DMS53 treated with DMSO at 0.1 percent for 48 hours (cell line): Measurements from ENCODE around the gene AMN1.

Experiments used
- DNase-seq: peaks from one replicate; lab custom pipeline; 2025; ENCODE audit not compliant: unreplicated experiment; lab: John Stamatoyannopoulos, UW

Gene AMN1

GRCh38 chr12:31631809-31632208 is 97.0 kb downstream of the AMN1 start:
- no peak for DNase-seq

- DNase-seq: no peak
Observed at GRCh38 chr12:31631023-31631724, 97.6 kb downstream of the AMN1 start.

GRCh38 chr12:31629756-31630732 is 98.8 kb downstream of the AMN1 start:
- DNase-seq: no peak

DNA sequence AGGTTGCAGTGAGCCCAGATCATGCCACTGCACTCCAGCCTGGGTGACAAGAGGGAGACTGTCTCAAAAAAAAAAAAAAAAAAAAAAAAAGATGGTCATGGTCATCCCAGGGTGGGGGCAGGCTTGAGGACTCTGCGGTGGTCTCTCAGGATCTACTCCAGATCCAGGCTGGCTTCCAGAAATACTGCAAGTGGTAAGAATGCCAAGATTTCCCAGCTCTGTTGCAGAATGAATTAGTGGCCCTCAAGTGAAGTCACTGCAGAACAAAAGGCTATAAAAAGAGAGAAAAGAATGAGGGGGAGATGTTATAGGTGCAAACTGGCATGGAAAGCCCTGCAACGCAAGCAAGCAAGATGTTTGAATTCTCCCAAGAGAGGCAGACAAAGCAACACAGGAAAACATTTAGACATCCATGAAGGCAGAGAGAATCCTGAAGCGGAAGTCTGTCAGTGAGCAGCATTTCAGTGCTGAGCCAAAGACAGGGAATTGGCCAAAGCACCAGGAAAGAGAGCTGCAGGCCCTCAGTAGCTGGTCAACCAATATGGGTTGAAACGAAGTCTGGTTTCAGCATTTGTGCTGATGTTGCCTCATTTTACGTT is 101.3 kb downstream of the AMN1 start:
- no peak for DNase-seq

GRCh38 chr12:31626270-31626995 is 102.4 kb downstream of the AMN1 start:
- no peak for DNase-seq

DNA sequence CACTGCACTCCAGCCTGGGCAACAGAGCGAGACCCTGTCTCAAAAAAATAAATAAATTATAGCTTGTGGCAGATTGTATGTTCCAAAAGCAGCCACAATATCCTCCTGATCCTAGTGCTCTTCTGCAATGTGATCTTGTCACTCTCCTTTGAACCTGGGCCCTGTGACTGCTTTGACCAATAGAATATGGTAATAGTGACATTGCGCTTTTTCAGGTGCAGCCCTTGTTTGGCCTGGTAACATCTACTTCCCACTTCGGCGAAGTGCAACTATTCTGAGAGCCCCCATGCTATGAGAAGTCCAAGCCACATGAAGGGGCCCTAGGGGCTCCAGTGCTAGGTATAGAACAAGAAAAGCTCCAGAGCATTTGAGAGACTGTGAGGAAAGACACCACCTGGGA is 106.8 kb downstream of the AMN1 start:
- no peak for DNase-seq
